Measurements from ENCODE around the gene SLC34A1. TPM values are rescaled to one million over a fixed set of nuclear protein-coding genes. Genes with fewer than 3 reads are reported as not detected.

The SLC34A1 gene
- total and polyA plus RNA-seq, 2 experiments from 2014 or later: not detected

DNA sequence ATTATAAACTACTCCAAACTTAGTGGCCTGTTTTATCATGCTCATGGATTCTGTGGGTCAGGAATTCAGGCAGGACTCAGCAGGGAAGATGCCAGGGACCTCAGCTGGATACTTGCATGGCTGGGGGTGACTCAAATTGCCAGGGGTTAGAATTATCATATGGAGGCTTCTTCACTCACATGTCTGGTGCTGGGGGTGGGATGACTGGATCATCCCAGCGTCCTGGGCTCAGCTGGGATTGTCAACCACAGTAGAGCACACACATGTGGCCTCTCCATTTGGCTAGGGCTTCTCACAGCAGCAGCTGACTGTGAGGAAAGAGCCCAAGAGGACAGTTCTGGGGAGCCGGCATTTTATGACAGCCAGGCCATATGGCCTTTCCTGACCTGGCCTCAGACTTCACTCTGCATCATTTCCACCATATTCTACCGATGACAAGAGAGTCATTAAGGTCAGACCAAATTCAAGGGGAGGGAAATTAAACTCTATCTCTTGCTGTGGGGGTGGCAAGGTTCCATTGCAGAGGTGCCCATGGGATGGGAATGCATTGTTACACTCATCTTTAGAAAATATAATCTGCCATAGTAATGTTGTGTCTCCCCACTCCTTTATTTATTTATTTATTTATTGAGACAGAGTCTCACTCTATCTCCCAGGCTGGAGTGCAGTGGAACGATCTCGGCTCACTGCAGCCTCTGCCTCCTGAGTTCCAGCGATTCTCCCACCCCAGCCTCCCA is 37.0 kb downstream of the SLC34A1 start:
- Histone ChIP-seq H3K9me2 (ENCODE audit: insufficient read depth) (no peaks in the 10 kb centered on the region), H3K4me1 (ENCODE audit: insufficient read depth) (peaks cover 6% of the 10 kb centered on the region), H3K4me3 (no peak overlapping the region), H3K27me3 (ENCODE audit: insufficient read depth) (no peaks in the 10 kb centered on the region), H3K79me2 (replicated peaks; ENCODE audit: insufficient read depth) (no peaks in the 10 kb centered on the region), H4K20me1 (replicated peaks; ENCODE audit: insufficient read depth) (no peaks in the 10 kb centered on the region), H2AFZ (no peak overlapping the region), H3K27ac (ENCODE audit: low read depth) (no peak overlapping the region), H3K4me2 (no peak overlapping the region), H3F3A (replicated peaks; ENCODE audit: low read depth) (peaks cover 7% of the 10 kb centered on the region), H3K36me3 (ENCODE audit: insufficient read depth) (no peaks in the 10 kb centered on the region)
- no peaks in the 10 kb centered on the region for H3K36me3 Mint-ChIP-seq (ENCODE audit: low read depth)
- no peak overlapping the region for H3K27ac Mint-ChIP-seq
- DNase-seq (ENCODE audit: low spot score) (no peak), ATAC-seq (no peak)
- H3K4me1 Mint-ChIP-seq: peaks cover 8% of the 10 kb centered on the region; the same call in 2 of the 3 replicates
- H3K4me3 Mint-ChIP-seq: no peak overlapping the region
- no peaks in the 10 kb centered on the region; the same call in 1 of the 3 replicates for H3K9me3 Mint-ChIP-seq
- no peak for TF ChIP-seq EZH2phosphoT487 (IDR thresholded peaks at IDR 0.05; ENCODE audit: unreplicated experiment)
- TF ChIP-seq, protein P1, sequence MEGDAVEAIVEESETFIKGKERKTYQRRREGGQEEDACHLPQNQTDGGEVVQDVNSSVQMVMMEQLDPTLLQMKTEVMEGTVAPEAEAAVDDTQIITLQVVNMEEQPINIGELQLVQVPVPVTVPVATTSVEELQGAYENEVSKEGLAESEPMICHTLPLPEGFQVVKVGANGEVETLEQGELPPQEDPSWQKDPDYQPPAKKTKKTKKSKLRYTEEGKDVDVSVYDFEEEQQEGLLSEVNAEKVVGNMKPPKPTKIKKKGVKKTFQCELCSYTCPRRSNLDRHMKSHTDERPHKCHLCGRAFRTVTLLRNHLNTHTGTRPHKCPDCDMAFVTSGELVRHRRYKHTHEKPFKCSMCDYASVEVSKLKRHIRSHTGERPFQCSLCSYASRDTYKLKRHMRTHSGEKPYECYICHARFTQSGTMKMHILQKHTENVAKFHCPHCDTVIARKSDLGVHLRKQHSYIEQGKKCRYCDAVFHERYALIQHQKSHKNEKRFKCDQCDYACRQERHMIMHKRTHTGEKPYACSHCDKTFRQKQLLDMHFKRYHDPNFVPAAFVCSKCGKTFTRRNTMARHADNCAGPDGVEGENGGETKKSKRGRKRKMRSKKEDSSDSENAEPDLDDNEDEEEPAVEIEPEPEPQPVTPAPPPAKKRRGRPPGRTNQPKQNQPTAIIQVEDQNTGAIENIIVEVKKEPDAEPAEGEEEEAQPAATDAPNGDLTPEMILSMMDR (conservative IDR thresholded peaks at IDR 0.05; ENCODE audit: low read depth in 2 of 2): no peak
- no peak for TF ChIP-seq NANOG (IDR thresholded peaks at IDR 0.05; ENCODE audit: borderline replicate concordance)
- no peak for TF ChIP-seq CREB1 (CRISPR knock-in tag; IDR thresholded peaks at IDR 0.05; ENCODE audit: low read depth)
- H3K27me3 Mint-ChIP-seq (ENCODE audit: insufficient read depth, low read depth, poor library complexity): peaks cover 11% of the 10 kb centered on the region

DNA sequence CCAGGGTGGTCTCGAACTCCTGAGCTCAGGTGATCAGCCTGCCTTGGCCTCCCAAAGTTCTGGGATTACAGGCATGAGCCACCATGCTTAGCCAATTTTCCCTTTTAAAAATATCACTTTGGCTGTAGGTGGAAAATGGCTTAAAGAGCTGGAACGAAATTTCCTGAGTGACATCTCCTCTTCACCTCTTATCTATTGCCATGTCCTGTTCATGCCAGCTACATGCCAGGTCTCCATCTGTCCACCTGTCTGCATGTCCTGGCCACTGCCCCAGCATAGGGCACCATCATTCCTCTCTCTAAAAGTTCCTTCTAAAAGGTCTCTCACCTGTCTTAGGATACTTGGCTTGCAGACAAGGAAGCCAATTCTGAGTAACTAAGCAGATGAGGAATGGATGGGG is 39.4 kb downstream of the SLC34A1 start:
- no peak for ATAC-seq
- H3K4me3 Mint-ChIP-seq: no peak overlapping the region
- Histone ChIP-seq H3K9me2 (ENCODE audit: insufficient read depth) (no peaks in the 10 kb centered on the region), H3K27me3 (ENCODE audit: insufficient read depth) (no peaks in the 10 kb centered on the region), H3K27ac (ENCODE audit: low read depth) (no peak overlapping the region), H3F3A (replicated peaks; ENCODE audit: low read depth) (peaks cover 16% of the 10 kb centered on the region), H3K36me3 (ENCODE audit: insufficient read depth) (no peaks in the 10 kb centered on the region), H3K79me2 (replicated peaks; ENCODE audit: insufficient read depth) (peaks cover 17% of the 10 kb centered on the region), H3K4me1 (ENCODE audit: insufficient read depth) (peaks cover 18% of the 10 kb centered on the region), H4K20me1 (replicated peaks; ENCODE audit: insufficient read depth) (peaks cover 9% of the 10 kb centered on the region; the same call in 1 of the 2 replicates), H3K4me2 (no peak overlapping the region), H2AFZ (no peak overlapping the region), H3K4me3 (no peak overlapping the region)
- H3K9me3 Mint-ChIP-seq: no peaks in the 10 kb centered on the region; the same call in 1 of the 3 replicates
- H3K27me3 Mint-ChIP-seq (ENCODE audit: insufficient read depth, low read depth, poor library complexity): peaks cover 19% of the 10 kb centered on the region
- TF ChIP-seq, protein P2, sequence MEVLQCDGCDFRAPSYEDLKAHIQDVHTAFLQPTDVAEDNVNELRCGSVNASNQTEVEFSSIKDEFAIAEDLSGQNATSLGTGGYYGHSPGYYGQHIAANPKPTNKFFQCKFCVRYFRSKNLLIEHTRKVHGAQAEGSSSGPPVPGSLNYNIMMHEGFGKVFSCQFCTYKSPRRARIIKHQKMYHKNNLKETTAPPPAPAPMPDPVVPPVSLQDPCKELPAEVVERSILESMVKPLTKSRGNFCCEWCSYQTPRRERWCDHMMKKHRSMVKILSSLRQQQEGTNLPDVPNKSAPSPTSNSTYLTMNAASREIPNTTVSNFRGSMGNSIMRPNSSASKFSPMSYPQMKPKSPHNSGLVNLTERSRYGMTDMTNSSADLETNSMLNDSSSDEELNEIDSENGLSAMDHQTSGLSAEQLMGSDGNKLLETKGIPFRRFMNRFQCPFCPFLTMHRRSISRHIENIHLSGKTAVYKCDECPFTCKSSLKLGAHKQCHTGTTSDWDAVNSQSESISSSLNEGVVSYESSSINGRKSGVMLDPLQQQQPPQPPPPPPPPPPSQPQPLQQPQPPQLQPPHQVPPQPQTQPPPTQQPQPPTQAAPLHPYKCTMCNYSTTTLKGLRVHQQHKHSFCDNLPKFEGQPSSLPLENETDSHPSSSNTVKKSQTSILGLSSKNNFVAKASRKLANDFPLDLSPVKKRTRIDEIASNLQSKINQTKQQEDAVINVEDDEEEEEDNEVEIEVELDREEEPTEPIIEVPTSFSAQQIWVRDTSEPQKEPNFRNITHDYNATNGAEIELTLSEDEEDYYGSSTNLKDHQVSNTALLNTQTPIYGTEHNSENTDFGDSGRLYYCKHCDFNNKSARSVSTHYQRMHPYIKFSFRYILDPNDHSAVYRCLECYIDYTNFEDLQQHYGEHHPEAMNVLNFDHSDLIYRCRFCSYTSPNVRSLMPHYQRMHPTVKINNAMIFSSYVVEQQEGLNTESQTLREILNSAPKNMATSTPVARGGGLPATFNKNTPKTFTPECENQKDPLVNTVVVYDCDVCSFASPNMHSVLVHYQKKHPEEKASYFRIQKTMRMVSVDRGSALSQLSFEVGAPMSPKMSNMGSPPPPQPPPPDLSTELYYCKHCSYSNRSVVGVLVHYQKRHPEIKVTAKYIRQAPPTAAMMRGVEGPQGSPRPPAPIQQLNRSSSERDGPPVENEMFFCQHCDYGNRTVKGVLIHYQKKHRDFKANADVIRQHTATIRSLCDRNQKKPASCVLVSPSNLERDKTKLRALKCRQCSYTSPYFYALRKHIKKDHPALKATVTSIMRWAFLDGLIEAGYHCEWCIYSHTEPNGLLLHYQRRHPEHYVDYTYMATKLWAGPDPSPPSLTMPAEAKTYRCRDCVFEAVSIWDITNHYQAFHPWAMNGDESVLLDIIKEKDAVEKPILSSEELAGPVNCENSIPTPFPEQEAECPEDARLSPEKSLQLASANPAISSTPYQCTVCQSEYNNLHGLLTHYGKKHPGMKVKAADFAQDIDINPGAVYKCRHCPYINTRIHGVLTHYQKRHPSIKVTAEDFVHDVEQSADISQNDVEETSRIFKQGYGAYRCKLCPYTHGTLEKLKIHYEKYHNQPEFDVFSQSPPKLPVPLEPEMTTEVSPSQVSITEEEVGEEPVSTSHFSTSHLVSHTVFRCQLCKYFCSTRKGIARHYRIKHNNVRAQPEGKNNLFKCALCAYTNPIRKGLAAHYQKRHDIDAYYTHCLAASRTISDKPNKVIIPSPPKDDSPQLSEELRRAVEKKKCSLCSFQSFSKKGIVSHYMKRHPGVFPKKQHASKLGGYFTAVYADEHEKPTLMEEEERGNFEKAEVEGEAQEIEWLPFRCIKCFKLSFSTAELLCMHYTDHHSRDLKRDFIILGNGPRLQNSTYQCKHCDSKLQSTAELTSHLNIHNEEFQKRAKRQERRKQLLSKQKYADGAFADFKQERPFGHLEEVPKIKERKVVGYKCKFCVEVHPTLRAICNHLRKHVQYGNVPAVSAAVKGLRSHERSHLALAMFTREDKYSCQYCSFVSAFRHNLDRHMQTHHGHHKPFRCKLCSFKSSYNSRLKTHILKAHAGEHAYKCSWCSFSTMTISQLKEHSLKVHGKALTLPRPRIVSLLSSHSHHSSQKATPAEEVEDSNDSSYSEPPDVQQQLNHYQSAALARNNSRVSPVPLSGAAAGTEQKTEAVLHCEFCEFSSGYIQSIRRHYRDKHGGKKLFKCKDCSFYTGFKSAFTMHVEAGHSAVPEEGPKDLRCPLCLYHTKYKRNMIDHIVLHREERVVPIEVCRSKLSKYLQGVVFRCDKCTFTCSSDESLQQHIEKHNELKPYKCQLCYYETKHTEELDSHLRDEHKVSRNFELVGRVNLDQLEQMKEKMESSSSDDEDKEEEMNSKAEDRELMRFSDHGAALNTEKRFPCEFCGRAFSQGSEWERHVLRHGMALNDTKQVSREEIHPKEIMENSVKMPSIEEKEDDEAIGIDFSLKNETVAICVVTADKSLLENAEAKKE (CRISPR knock-in tag; IDR thresholded peaks at IDR 0.05): no peak
- no peak for TF ChIP-seq POLR2AphosphoS5 (IDR thresholded peaks at IDR 0.05; ENCODE audit: low read depth)
- TF ChIP-seq STAT1 (IDR thresholded peaks at IDR 0.05; ENCODE audit: unreplicated experiment): no peak
- TF ChIP-seq ZNF331 (CRISPR knock-in tag; IDR thresholded peaks at IDR 0.05; ENCODE audit: low read depth): no peak
- TF ChIP-seq, protein P3, sequence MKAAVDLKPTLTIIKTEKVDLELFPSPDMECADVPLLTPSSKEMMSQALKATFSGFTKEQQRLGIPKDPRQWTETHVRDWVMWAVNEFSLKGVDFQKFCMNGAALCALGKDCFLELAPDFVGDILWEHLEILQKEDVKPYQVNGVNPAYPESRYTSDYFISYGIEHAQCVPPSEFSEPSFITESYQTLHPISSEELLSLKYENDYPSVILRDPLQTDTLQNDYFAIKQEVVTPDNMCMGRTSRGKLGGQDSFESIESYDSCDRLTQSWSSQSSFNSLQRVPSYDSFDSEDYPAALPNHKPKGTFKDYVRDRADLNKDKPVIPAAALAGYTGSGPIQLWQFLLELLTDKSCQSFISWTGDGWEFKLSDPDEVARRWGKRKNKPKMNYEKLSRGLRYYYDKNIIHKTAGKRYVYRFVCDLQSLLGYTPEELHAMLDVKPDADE (IDR thresholded peaks at IDR 0.05): no peak
- DNase-seq (ENCODE audit: low spot score): no peak
- no peaks in the 10 kb centered on the region for H3K36me3 Mint-ChIP-seq (ENCODE audit: low read depth)
- H3K4me1 Mint-ChIP-seq: peaks cover 16% of the 10 kb centered on the region
- no peak overlapping the region for H3K27ac Mint-ChIP-seq

Data from GM23338 (cell line).